Stimulated activated CD8-positive, alpha-beta memory T cell treated with anti-CD3 and anti-CD28 coated beads, Interleukin-12 subunit alpha, Interleukin-12 subunit beta, amount 100 ng/mL, for 4 hours (primary cell): ENCODE results near the gene MSH3.
"Not testable (repeated sequence)": the region's sequence is repeated elsewhere in the genome, so short reads cannot be mapped to it uniquely, and the experiment has no call there.

Source experiments
- DNase-seq: peaks from one replicate; pipeline ENCODE4 v3.0.0-alpha.2; 2020; ENCODE audit warnings: low read depth

The MSH3 gene

DNA sequence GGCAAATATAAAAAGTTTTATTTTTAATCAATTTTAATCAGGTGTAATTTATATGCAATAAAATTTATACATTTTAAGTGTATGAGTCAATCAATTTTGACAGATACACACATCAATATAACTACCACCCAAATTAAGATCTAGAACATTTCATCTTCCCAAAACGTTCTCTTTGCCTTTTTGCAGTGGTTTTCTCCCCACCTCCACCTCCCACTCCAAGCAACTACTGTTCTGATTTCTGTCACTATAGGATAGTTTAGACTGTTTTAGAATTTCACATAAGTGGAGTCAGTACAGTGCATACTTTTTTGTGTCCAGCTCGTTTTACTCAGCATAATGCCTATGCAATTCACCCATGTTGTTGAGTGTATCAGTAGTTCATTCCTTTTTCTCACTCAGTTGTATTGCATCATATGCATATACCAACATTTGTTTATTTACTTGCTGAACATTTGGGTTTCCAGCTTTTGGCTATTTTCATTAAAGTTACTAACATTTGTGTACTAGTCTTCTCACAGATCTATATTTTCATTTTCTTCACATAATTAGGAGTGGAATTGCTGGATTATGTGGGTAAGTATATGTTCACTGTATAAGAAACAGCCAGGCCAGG is 52.5 kb downstream of the MSH3 start:
- DNase-seq: no peak

DNA sequence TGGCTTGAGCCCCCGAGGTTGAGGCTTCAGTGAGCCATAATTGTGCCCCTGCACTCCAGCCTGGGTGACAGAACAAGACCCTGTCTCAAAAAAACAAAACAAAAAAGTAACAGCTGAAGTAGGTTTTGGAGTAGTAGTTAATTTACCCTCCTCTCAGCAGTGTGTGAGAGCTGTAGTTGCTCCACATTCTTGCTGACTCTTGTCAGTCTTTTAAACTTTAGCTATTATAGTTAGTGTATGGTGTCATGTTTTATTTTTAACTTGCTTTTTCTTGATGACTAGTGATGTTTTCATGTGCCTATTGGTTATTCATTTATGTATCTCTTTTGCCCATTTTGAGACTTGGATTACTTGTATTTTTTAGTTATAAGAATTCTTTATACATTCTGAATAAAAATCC is 53.2 kb downstream of the MSH3 start:
- DNase-seq: no peak

DNA sequence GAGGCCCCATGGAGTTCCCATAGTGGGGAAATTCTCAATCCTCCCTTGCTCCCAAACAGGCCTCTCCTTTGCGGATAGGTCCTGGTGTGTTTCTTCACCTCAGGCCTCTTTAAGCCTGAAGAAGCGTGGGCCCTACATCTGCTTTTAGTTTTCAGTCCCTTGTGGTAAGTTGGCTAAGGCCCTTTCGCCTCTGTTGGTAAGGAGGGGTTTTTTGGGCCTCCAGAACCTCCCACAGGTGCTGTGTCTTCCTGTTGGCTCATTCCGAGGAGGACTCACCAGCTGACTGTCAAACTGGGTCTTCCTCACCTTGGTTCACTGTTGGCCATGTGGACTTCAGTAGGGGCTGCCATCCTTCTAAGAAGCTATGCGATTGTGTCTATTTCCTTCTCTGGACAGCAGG is 56.8 kb downstream of the MSH3 start:
- DNase-seq: no peak

DNA sequence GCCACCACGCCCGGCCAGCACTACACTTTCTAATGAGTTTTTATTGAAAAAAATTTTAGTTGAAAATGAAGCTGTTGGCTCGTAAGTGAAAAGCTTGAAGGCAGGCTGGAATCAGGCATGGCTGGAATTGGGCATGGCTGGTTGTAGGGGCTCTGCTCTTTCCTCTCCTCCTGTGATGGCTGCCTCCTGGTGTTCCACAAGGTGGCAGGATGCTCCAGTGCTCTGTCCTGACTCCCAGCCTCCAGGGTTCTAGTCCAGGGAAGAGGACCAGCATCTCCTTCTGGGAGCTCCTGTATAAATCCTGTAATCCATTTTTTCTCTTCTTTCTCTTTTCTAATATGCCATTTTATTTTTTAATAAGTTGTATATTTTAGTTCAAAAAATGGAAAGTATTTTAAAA is 57.5 kb downstream of the MSH3 start:
- DNase-seq: no peak

DNA sequence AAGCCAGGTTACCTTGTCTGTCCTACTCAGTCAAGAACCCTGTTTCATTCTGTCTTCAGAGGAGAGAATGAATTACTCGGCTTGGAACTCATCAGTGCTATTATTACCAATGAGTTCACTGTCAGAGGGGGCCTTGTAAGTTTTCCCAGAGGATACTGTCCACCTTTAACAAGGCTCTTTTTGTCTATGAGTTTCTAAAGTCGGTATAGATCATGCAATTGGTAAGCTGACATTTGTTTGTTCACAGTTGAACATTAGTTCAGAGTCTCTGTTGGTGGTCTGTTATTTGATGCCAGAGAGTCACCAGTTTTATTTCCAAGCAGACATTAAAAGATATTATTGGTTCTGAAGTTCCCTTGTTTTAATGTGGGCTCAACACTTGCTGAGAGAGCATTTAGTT is 58.5 kb downstream of the MSH3 start:
- DNase-seq: no peak

DNA sequence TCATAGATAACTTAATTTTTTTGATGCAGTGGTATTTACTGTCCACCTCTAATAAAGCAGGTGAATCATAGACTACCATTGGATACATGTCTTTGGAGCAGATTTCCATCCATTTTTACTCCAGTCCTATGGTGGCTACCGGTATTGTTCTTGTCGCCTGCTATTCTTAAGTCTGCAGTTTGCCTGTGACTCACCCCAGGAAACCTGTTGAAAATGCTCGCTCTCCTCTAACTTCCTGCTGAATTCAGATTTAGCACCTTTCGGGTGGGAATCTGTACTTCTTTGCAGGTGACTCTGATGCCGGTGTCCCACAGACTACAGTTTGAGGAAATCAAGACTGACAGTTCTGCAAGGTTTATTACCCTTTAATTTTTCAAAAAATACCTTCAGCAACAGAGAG is 59.2 kb downstream of the MSH3 start:
- DNase-seq: no peak

DNA sequence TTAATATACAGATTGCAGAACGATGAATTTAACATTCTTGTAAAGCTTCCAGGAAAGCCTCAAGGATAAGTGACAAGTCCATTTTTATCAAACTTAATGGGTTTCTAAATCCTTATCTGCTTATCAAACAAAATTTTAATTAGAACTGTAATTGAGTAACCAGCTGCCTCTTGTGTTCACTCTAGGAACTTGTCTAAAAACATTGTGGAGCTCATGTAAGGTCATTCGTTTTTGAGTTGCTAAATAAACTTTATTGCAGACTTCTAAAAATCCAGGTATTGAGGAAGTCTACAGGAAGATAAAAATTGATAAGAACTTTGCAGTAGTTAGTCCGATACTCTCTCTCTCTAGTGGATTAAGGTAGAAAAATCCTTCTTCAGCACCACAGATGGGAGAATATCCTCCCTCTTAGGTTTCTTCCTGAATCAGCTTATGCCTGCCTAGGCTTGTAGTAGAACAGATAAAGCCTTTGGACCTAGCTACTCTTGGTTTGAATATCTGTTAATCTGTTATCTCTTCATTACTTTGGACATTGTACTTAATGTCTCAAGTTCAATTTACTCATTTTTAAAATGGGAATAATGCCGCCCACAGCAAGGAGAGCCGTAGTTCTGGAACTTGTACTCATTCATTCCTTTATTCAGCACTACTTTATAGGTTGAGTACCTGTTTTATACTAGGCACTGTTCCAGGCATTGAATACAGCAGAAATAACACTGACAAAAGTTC is 60.3 kb downstream of the MSH3 start:
- no peak for DNase-seq

DNA sequence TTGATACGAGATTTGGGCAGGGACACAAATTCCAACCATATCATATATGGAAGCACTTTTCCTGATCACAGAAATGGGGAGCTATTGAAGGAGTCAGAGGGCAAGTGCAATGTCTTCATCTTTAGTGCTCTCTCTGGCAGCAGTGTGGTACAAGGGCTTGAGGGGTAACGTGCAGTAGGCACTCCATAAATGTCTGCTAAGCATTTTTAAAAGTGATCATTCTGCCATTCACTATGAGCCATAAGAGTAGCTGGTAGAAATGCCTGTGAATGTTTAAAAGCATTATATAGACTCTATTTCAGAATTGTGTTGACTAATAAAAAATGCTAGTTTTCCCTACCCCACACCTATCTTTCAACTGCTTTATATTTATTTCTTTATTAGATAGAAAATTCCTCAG is 61.4 kb downstream of the MSH3 start:
- DNase-seq: no peak

DNA sequence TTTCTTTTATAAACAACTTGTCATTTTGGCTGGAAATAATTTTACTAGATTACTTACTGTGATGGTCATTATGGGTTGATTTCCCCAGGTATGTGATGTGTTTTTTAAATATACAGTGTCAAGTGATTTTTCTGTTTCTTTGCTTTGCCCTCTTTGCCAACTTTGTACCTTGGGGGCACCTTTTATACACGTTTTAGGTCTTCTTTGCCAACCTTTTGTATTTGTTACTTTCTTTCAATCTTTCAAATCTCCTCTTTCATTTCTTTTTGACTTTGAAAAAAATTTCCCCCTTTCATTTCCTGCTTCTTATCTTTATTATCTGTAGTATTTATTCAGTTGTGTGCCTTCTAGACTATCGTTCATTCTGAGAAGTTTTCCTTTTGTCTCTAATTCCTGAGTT is 65.7 kb downstream of the MSH3 start:
- no peak for DNase-seq

DNA sequence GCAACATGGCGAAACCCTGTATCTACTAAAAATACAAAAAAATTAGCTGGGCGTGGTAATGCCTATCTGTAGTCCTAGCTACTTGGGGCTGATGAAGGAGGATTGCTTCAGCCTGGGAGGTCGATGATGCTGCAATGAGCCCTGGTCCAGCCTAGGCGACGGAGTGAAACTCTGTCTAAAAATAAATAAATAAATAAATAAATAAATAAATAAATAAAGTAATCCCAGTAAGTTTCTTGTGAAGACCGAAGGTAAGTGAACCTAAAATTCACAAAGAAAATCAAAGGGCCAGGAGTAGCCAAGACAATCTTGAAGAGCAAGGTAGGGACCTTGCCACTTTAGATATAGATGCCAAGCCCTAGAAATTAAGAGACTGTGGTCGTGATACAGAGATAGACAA is 68.5 kb downstream of the MSH3 start:
- DNase-seq: no peak

DNA sequence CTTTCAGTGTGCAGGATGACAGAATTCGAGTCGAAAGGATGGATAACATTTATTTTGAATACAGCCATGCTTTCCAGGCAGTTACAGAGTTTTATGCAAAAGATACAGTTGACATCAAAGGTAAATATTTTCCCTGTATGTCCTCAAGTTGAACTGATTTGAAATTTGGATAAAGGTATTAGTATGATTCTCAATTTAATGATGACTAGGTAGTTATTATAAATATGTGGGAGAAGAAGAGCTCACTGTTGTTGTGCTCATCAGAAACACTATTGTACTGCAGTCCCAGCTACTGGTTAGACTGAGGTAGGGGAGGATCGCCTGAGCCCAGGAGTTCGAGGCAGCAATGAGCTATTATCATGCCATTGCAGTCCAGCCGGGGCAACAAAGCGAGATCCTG is 71.0 kb downstream of the MSH3 start:
- DNase-seq: no peak

DNA sequence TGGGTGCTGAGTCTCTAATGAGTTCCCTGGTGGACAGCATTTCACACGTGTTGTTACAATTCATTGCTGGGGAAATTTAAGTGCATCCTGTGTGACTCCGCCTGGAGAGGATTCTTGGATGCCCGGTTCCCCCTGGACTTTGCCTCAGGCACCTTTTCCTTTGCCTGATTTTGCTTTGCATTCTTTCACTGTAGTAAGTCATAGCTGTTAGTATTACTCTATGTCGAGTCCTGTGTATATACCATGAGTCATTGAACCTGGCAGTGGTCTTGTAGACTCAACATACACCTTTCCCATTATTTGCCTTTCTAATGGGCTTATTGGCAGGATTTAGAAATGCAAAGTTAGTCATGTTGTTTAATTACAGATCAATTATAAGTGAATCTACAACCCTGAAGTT is 82.3 kb downstream of the MSH3 start:
- no peak for DNase-seq

DNA sequence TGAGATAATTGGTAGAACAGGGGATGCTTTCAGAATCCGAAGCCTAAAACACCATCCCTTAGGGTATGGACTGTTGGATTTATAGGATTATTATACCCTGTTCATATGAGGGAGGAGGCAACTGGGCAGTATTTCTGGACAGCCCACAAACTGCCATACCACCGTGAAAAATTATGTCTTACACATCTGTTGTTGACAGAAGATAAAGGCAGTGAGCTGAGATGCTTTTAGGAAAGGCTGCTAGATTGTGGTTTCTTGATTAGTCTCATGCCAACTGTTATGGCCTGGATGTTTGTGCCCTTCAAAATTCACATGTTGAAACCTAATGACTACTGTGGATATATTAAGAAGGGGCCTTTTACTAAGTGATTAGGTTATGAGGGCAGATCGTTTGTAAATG is 84.0 kb downstream of the MSH3 start:
- no peak for DNase-seq

DNA sequence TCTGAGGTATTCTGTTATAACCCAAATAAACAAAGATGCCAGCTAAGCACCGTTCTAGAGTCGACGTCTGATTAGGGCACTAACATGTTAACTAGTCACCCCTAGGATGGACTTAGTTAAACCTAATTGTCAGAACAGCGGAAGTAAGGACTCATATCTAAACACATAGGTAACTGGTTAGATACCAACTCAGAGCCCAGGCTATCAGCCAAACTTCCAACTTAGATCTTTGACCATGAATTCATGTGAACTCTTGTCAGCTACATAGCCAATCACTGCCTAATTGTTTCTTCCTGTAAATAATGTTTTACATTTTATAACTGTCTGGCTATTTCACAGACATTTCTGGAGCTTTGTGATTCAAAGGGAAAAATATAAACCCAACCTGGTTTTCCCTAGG is 84.6 kb downstream of the MSH3 start:
- DNase-seq: no peak

DNA sequence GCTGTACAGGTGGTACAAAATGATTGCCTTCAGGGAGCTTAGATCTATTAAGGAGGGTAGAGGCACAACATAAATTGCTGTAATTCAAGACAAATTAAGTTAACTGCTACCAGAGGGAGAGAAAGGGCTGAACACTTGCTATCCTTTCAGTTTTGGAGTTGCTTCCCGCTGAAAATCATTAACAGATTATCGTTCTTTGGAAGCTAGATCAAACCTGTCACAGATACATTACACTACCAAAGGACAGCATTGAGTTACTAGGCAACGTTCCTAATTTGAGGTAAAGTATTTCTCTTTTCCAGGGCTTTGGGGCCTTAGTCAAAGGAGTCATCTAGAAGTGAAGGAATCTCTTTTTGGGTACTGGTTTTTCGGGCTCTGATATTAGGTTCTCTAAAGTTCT is 85.0 kb downstream of the MSH3 start:
- DNase-seq: no peak

DNA sequence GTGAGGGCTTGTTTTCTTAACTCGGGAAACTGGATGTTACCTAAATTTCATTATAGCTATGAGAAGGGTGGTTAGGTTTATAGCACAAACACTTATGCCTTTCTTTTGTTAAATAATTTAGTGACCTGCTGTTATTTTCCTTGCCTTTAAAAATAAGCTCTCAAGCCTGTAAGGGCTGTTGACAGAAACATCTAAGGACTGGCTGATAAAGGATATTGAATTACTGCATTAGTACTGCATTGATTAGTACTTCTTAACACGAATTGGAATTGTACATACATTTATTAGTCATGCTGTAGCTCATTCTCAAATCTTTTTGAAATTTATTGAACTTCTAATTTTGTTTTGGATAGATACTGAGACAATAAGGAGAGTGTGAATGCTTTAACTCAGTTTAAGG is 85.4 kb downstream of the MSH3 start:
- no peak for DNase-seq

DNA sequence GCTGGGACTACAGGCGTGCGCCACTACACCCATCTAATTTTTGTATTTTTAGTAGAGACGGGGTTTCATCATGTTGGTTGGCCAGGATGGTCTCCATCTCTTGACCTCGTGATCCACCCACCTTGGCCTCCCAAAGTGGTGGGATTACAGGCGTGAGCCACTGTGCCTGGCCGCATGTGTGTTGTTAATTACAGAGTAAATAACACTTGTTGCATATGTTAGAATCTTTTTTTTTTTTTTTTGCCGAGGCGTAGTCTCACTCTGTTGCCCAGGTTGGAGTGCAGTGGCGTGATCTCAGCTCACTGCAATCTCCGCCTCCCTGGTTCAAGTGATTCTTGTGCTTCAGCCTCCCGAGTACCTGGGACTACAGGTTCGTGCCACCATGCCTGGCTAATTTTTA is 86.0 kb downstream of the MSH3 start:
- DNase-seq: not testable (repeated sequence)

DNA sequence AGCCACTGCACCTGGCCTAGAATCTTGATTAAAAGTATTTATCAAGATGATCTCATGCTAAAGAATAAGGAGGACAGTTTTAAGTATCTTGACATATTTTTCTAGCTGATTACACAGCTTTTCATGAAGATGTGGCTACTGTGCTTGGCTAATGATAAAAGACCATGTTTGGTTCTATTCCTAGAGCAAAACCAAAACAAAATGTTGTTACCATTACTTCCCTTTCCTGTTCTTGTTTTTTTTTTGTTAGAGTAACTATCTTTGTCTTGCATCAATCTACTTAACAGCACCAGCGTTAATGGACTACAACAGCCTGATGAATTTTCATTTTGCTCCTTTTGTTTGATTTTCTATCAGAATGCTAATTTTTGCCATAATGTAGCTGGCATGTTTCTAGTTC is 86.5 kb downstream of the MSH3 start:
- no peak for DNase-seq

DNA sequence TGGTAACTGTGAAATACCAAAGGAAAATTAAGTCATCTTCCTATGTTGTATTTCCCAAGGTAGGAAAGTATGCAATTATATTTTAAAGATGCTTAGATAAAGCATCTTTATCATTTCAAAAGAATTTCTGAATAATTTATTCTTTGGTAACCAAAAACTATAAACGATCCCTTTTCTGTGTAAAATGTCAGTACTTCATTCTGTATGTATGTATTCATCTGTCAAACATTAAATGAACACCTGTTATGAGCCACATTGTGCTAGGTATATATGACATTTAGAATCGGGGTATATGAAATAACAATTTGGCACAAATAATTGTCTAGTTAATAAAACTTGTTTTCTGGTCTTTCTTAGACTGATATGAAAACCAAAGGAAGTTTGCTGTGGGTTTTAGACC is 89.7 kb downstream of the MSH3 start:
- no peak for DNase-seq

DNA sequence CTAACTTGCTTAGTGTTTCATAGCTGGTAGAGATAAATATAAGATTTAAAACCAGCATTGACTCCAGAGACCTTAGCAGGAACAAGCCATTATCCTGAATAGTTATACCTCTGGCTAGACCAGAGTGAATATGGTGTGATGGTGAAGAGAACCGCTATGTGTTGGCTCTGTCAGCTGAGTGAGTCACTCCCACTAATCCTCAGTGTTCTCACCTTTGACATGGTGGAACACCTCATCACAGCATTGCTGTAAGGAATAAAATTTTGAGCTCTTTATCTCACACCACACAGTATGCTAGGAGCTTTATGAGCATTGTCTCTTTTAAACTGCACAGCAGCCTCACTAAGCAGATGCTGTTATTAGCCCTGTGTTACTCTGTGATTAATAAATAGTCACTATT is 91.0 kb downstream of the MSH3 start:
- no peak for DNase-seq

DNA sequence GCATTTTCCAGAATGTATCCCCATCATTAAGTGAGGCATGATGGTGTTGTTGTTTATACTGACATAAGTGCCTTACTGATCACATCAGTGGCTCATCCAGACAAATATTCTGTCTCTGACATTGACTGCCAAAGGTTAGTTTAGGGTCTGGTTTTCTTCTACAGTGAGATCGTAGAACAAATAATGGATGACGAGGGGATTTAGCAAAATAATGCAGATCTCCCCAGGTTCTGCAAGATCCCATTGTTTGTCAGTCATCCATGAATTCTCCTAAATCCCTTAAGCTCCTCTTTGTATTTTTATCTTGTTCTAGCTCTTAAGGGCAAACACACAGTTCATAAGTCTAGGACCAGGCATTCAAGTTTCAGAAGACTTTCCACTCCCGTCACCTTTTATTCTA is 93.5 kb downstream of the MSH3 start:
- no peak for DNase-seq

DNA sequence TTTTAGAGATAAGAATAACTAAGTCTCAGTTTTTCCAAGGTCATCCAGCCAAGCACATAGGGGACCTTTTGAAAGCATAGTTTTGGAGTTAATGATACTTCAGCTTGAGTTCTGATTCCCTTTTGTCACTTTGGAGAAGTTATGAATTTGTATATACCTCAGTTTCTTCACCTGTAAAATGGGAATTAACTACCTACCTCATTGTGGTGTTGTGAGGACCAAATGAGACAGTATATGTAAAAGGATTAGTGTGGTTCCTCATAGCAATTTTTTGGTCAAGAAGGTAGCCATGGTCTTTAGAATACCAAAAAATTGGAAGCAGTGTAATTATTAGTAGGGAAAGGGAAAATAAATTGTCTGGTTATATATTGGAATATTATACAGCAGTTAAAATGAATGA is 98.0 kb downstream of the MSH3 start:
- no peak for DNase-seq

DNA sequence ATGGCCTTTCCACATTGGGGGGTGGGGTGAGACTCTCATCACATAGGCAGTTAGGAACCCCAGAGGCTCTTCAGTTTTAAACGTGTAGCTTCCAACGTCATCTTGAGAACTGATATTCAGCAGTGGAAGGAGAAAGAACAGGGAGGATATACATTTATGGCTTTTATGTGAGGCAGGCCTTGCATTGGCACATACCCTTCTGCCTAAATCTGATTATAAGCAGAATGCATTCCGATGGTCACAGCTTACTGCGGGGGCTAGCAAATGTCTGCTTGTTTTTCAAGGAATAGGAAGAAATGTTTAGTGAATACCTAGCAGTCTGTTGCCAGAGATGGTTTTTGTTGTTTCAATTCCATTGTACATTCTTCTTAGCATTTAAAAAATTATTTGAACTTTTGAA is 99.3 kb downstream of the MSH3 start:
- no peak for DNase-seq

DNA sequence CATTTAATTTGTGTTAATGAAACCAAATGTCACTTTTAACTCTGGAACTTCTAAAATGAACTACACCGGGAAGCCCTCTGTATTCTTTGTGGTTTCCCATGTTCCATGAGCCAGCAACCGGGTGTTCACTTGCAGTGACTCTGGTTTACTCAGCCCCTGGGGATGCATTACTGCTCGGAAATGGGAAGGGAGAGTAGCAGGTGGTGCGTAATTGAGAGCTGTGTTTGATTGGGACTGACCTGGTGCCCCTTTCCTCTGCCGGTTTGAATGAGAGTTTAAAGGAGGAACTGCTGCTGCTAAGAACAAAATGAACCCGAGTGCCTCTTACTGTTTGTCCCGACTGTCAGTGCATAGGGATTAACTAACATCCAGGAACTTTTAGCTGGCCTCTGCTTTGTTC is 100.4 kb downstream of the MSH3 start:
- no peak for DNase-seq
